ENCODE measurements around the gene ANO10. TPM values are rescaled to one million over a fixed set of nuclear protein-coding genes. Genes with fewer than 3 reads are reported as not detected.
A peak's percentile ranks its signal among the peaks of the same experiment; 100 is the strongest.
"Not testable (repeated sequence)": the region's sequence is repeated elsewhere in the genome, so short reads cannot be mapped to it uniquely, and the experiment has no call there.

ANO10 gene, protein sequence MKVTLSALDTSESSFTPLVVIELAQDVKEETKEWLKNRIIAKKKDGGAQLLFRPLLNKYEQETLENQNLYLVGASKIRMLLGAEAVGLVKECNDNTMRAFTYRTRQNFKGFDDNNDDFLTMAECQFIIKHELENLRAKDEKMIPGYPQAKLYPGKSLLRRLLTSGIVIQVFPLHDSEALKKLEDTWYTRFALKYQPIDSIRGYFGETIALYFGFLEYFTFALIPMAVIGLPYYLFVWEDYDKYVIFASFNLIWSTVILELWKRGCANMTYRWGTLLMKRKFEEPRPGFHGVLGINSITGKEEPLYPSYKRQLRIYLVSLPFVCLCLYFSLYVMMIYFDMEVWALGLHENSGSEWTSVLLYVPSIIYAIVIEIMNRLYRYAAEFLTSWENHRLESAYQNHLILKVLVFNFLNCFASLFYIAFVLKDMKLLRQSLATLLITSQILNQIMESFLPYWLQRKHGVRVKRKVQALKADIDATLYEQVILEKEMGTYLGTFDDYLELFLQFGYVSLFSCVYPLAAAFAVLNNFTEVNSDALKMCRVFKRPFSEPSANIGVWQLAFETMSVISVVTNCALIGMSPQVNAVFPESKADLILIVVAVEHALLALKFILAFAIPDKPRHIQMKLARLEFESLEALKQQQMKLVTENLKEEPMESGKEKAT
- 10 to 100 TPM; 14.5 to 30.5 (median 17.5) TPM for total RNA-seq
- polyA plus RNA-seq: 10 to 100 TPM in 2 of 3 donors, 1 to 10 TPM in 1; 9.0 to 30.2 (median 11.1) TPM

DNA sequence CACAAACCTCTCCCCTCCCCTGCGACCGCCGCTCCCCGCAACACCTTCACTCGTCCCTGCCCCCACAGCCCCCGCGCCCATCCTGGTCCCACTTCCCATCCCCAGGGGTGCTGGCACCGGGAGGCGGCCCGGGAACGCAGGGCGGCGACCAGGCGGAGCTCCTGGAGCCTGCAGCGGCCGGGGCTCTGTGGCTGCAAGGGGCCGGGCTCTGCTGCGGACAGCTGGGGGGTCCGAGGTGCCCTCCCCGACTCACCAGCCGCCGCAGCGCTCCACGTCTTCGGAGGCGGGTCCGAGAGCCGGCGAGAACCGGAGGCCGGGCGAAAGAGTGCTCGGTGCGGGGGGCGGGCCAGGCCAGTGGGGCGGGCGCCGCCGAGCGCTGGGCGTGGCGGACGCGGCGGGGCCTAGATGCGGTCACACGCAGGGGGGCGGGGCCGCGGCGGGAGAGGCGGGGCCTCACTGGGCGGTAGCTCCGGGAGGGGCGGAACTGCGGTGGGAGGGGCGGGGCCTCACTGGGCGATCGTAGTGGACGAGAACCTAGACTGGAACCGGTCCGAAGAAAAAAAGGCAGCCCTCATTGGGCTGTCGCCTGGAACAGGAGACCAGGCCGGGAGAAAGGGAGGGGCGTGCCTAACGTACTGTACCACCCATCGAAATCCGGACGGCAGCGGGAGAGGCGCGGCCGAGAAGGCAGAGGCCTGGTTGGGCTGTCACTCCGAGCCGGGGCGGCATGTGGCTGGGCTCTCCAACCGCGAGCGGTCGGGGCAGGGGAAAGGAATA is at the start of gene ANO10:
TSS of gene ANO10 (minus strand) at position 356 of the 777 bp plus-strand sequence. CDS start 16,159 bp downstream, outside the sequence.
- Histone ChIP-seq H3K27ac (peak within 1 kb of the TSS; percentile 82 to 92 (median 90)), H3K9me3 (no peaks in the 10 kb centered on the region), H3K27me3 (no peaks in the 10 kb centered on the region), H3K4me3 (peak within 1 kb of the TSS; percentile 64 to 90 (median 83)), H3K36me3 (no peaks in the 10 kb centered on the region), H3K4me1 (peaks cover 0 to 16% (median 12%) of the 10 kb centered on the region in 4 donors)
- 1% methylated on average over 80 of the region's 80 CpGs for WGBS, 2 donors
- DNase-seq: peak; percentile 99
- intact Hi-C loops (cut with DNase I): loop anchor here (2.0 to 5.0 kb wide), 4 partner anchors 40 to 335 kb away; partner anchors contain the start of genes ABHD5 and SNRK
- TF ChIP-seq POLR2AphosphoS5 (IDR thresholded peaks at IDR 0.05) (peak; percentile 61 to 91 (median 69)), EP300 (IDR thresholded peaks at IDR 0.05) (no peak), POLR2A (IDR thresholded peaks at IDR 0.05) (peak; percentile 40)
- TF ChIP-seq, protein P1, sequence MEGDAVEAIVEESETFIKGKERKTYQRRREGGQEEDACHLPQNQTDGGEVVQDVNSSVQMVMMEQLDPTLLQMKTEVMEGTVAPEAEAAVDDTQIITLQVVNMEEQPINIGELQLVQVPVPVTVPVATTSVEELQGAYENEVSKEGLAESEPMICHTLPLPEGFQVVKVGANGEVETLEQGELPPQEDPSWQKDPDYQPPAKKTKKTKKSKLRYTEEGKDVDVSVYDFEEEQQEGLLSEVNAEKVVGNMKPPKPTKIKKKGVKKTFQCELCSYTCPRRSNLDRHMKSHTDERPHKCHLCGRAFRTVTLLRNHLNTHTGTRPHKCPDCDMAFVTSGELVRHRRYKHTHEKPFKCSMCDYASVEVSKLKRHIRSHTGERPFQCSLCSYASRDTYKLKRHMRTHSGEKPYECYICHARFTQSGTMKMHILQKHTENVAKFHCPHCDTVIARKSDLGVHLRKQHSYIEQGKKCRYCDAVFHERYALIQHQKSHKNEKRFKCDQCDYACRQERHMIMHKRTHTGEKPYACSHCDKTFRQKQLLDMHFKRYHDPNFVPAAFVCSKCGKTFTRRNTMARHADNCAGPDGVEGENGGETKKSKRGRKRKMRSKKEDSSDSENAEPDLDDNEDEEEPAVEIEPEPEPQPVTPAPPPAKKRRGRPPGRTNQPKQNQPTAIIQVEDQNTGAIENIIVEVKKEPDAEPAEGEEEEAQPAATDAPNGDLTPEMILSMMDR (IDR thresholded peaks at IDR 0.05): no peak

DNA sequence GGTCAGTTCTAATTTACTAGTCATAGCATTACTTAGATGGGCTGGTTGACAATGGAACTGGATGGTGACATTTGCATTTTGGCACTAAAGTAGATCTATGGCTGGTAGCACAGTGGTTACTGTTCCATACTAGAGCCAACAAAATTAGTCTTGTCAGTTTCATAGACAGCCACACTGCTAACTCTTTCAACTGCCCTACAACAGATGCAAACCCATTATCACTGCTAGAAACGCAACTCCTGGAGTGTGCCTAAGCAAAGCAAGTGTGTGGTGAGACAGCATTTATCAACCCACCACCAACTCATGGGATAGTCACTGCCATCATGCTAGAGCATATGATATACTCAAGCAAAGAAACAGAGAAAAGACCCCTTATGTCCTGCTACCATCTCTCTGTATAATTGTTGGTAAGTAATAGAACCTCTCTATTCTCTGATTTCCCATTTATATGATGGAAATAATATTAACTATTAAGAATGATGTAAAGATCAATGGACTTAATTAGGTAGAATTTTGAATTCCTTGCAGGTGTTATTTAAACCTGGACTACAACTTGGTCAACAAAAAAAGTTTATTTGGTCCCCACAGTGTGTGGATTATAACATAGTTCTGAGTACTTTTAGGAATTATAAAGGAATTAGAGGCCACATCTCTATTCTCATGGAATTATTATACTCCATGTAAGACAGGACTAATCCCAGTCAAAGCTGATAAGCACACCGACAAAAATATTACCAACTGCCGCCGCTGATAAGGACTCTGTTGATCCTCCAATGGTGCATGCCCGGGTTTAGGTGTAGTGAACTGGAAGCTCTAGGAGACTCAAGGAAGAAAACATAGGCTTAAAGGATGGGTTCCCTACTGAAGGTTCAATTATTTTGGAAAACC is 49.1 kb upstream of the ANO10 start:
- TF ChIP-seq POLR2A (IDR thresholded peaks at IDR 0.05) (no peak), POLR2AphosphoS5 (IDR thresholded peaks at IDR 0.05) (no peak), EP300 (IDR thresholded peaks at IDR 0.05) (no peak)
- TF ChIP-seq, protein P1 (IDR thresholded peaks at IDR 0.05): no peak
- 96 to 97% methylated on average over 5 of the region's 5 CpGs for WGBS, 2 donors

DNA sequence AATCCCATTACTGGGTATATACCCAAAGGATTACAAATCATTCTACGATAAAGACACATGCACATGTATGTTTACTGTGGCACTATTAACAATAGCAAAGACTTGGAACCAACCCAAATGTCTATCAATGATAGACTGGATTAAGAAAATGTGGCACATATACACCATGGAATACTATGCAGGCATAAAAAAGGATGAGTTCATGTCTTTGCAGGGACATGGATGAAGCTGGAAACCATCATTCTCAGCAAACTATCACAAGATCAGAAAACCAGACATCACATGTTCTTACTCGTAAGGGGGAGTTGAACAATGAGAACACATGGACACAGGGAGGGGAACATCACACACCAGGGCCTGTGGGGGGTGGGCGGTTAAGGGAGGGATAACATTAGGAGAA is 43.2 kb upstream of the ANO10 start:
- H3K27me3 ChIP-seq; H3K4me1 ChIP-seq; H3K36me3 ChIP-seq; H3K9me3 ChIP-seq; H3K4me3 ChIP-seq; H3K27ac ChIP-seq; DNase-seq; intact Hi-C loops (cut with DNase I): not testable (repeated sequence)
- WGBS, 2 donors: 95 to 98% methylated on average over 3 of the region's 3 CpGs

More for the DNA sequence above, 49.1 kb upstream of the ANO10 start:
- H3K4me3 ChIP-seq: no peak overlapping the region
- DNase-seq: no peak
- intact Hi-C loops (cut with DNase I): no loop called here
- H3K27me3 ChIP-seq: no peaks in the 10 kb centered on the region
- no peaks in the 10 kb centered on the region for H3K9me3 ChIP-seq
- no peaks in the 10 kb centered on the region for H3K36me3 ChIP-seq
- no peak overlapping the region for H3K27ac ChIP-seq
- H3K4me1 ChIP-seq: no peaks in the 10 kb centered on the region

DNA sequence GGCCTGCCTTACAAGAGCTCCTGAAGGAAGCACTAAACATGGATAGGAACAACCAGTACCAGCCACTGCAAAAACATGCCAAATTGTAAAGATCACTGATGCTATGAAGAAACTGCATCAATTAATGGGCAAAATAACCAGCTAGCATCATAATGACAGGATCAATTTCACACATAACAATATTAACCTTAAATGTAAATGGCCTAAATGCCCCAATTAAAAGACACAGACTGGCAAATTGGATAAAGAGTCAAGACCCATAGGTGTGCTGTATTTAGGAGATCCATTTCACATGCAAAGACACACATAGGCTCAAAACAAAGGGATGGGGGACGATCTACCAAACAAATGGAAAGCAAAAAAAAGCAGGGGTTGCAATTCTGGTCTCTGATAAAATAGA is 39.6 kb upstream of the ANO10 start:
- intact Hi-C loops (cut with DNase I); H3K4me1 ChIP-seq; H3K9me3 ChIP-seq; H3K36me3 ChIP-seq; H3K27me3 ChIP-seq; DNase-seq; H3K27ac ChIP-seq; H3K4me3 ChIP-seq: not testable (repeated sequence)
- 88 to 97% methylated on average over 1 of the region's 1 CpG for WGBS, 2 donors

DNA sequence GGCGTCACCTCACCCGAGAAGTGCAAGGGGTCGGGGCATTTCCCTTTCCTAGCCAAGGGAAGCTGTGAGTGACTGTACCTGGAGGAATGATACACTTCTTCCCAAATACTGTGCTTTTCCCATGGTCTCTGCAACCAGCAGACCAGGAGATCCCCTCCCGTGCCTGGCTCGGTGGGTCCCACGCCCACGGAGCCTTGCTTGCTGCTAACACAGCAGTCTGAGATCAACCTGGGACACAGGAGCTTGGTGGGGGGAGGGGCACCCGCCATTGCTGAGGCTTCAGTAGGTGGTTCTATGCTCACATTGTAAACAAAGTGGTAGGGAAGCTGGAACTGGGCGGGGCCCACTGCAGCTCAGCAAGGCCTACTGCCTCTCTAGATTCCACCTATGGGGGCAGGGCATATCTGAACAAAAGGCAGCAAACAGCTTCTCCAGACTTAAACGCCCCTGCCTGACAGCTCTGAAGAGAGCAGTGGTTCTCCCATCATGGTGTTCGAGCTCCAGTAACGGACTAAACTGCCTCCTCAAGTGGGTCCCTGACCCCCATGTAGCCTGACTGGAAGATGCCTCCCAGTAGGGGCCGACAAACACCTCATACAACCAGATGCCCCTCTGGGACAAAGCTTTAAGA is 37.6 kb upstream of the ANO10 start:
- intact Hi-C loops (cut with DNase I): no loop called here
- TF ChIP-seq, protein P1 (IDR thresholded peaks at IDR 0.05): no peak
- no peak for DNase-seq
- H3K9me3 ChIP-seq: peaks cover 0 to 4% (median 0%) of the 10 kb centered on the region in 4 donors
- 82 to 88% methylated on average over 13 of the region's 13 CpGs for WGBS, 2 donors
- H3K27ac ChIP-seq: no peak overlapping the region
- no peaks in the 10 kb centered on the region for H3K27me3 ChIP-seq
- H3K4me1 ChIP-seq: no peaks in the 10 kb centered on the region
- no peaks in the 10 kb centered on the region for H3K36me3 ChIP-seq
- no peak overlapping the region for H3K4me3 ChIP-seq

DNA sequence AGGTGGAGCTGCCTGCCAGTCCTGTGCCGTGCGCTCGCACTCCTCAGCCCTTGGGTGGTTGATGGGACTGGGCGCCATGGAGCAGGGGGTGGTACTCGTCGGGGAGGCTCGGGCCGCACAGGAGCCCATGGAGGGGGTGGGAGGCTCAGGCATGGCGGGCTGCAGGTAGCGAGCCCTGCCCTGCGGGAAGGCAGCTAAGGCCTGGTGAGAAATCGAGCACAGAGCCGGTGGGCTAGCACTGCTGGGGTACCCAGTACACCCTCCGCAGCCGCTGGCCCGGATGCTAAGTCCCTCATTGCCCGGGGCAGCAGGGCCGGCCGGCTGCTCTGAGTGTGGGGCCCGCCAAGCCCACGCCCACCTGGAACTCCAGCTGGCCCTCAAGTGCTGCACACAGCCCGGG is 34.6 kb upstream of the ANO10 start:
- DNase-seq; H3K36me3 ChIP-seq; H3K4me1 ChIP-seq; intact Hi-C loops (cut with DNase I); H3K27me3 ChIP-seq; H3K9me3 ChIP-seq; H3K4me3 ChIP-seq; H3K27ac ChIP-seq: not testable (repeated sequence)
- 95 to 97% methylated on average over 22 of the region's 22 CpGs for WGBS, 2 donors
